HG02938 (cell line): ENCODE measurements around the gene PRTN3.
"Not testable (repeated sequence)": the region's sequence is repeated elsewhere in the genome, so short reads cannot be mapped to it uniquely, and the experiment has no call there.

ENCODE experiments used
- ATAC-seq: cut with Tn5 transposase; IDR thresholded peaks from one replicate; pipeline ENCODE4 v1.9.1; 2021; ENCODE audit warnings: mild to moderate bottlenecking, moderate library complexity; ENCODE audit not compliant: unreplicated experiment

The PRTN3 gene

GRCh38 chr19:877992-878660, 37.3 kb downstream of the PRTN3 start:
- ATAC-seq = not testable (repeated sequence)

DNA sequence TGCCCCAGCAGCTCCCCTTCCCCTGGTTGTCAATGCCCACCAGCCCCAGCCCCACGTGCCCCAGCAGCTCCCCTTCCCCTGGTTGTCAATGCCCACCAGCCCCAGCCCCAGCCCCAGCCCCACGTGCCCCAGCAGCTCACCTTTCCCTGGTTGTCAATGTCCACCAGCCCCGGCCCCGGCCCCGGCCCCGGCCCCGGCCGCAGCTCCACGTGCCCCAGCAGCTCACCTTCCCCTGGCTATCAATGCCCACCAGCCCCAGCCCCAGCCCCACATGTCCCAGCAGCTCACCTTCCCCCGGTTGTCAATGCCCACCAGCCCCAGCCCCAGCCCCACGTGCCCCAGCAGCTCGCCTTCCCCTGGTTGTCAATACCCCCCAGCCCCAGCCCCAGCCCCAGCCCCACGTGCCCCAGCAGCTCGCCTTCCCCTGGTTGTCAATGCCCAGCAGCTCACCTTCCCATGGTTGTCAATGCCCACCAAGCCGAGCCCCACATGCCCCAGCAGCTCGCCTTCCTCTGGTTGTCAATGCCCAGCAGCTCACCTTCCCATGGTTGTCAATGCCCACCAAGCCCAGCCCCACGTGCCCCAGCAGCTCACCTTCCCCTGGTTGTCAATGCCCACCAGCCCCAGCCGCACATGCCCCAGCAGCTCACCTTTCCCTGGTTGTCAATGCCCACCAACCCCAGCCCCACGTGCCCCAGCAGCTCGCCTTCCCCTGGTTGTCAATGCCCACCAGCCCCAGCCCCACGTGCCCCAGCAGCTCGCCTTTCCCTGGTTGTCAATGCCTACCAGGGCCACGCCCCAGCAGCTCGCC, 38.2 kb downstream of the PRTN3 start:
- ATAC-seq = not testable (repeated sequence)

GRCh38 chr19:879711-880438, 39.1 kb downstream of the PRTN3 start:
- no peak for ATAC-seq

GRCh38 chr19:881385-882071, 40.7 kb downstream of the PRTN3 start:
- ATAC-seq = no peak

DNA sequence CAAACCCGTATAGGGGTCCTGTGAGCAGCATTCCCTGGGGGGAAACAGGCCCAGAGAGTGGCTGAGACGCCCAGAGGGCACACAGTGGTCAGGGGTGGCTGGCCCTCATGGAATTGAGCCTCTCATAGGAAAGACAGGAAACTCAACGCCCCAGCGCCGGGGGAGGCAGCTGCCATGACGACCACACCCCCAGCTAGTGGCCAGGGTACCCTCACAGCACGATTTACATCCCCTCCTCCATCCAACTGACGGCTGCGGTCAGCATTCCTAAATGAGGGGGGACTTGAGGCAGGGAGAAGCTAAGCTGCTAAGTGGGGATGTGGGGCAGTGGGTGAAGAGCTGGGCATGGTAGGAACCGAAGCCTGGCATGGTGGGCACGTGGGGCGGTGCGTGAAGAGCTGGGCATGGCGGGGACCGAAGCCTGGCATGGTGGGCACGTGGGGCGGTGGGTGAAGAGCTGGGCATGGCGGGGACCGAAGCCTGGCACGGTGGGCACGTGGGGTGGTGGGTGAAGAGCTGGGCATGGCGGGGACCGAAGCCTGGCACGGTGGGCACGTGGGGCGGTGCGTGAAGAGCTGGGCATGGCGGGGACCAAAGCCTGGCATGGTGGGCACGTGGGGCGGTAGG, 42.2 kb downstream of the PRTN3 start:
- no peak for ATAC-seq

DNA sequence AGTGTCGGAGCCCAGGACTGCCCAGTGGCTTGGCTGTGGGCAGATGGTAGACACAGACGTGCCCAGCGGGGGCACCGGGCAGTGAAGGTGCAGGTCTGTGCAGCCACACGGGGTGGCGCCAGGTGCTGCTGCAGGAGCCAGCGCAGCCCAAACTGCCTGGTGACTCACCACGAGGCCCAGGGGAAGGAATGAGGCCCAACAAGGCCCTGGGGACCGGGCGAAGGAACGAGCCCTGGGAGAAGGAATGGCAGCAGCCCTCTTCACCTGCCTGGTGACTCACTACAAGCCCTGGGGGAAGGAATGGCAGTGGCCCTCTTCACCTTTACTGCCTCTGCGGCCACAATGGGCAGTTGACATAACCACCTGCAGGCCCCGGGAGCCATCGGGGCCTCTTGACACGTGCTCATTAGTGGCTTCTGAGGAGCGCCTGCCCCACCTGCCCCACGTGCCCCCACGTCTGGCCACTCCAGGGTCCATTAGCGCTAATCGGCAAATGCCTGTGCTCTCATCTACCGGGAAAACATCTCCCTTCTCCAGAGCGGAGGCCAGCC, 42.9 kb downstream of the PRTN3 start:
- ATAC-seq = no peak

DNA sequence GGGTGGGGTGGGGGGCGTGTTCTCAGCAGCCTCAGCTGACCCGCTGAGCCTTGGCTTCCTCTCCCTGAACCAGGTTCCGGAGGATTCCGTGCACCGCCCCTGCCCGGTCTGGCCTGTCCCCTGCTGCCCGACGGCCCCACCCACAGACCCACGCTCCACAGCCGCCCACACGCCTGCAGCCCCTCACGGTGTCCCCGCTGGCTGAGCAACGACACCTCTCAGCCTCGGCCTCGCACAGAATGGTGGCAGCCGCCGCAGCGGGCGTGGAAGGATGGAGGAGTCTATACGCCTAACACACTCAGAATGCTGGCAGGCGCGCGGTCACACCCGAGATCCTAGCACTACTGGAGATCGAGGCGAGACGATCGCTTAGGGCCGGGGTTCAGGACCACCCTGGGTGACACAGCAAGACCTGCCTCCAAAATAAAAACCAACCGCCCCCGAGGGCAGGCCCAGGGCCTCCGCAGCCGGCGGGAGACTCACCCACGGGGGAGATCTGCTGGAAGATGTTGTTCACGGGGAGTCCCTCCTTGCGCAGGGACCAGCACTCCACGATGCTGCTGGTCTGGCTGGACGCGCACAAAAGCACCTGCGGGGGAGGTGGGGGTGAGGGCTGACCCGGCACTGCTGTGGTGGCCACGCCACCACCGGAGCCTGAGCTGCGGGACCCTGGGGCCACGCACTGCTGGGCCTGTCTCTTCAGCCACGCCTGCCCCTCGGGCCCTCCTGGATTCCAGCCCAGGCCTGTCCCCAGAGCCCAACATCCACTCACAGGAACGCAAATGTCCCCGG, 43.8 kb downstream of the PRTN3 start:
- ATAC-seq = no peak

GRCh38 chr19:885536-886224, 44.9 kb downstream of the PRTN3 start:
- ATAC-seq = no peak

DNA sequence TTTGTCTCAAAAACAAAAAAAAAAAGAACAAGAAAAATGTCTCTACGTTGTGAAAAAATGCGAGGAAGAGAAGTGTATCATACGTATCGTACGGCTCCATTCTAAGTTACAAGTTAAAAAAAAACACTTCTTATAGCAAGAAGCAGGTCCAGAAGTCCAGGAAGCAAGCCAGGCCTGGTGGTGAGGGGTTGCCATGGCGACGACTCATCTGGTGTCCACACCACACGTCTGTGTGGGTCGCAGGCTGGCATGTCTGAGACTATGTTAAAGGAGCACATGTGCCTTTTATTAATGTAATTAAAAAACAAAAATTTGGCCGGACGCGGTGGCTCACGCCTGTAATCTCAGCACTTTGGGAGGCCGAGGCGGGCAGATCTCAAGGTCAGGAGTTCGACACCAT, 46.3 kb downstream of the PRTN3 start:
- ATAC-seq = no peak

GRCh38 chr19:887599-887998, 46.8 kb downstream of the PRTN3 start:
- no peak for ATAC-seq

GRCh38 chr19:888581-889385, 48.0 kb downstream of the PRTN3 start:
- ATAC-seq = no peak

DNA sequence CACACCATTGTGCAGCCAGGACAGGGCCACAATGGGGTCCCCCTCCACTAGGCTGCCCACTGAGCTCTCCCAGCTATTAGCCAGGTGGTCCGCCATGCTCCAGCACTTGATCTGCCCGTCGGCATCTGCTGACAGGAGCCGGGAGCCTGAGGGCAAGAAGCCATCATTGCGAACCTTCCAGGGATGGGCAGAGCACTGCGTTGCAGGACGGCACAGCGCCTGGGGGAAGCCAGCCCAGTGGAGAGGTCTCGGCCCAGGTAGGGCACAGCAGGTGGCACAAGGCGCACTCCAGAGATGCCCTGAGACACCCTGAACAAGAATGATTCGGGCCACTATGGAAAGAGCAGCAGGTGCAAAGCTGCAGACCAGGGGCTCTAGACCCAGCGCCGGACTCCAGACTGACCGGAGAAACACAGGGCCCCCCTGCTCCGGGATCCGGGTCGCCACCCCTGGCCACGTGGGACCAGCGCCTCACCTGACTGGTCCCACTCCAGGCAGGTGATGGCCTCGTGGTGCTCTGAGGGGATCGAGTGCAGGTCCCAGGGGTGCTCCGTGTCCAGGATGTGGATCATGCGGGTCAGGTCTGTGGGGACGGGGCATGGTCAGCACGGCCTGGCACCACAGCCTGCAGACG, 49.0 kb downstream of the PRTN3 start:
- ATAC-seq = no peak

GRCh38 chr19:890831-891230, 50.0 kb downstream of the PRTN3 start:
- no peak for ATAC-seq

- ATAC-seq = not testable (repeated sequence)
Observed at GRCh38 chr19:891421-892200, 50.8 kb downstream of the PRTN3 start.

DNA sequence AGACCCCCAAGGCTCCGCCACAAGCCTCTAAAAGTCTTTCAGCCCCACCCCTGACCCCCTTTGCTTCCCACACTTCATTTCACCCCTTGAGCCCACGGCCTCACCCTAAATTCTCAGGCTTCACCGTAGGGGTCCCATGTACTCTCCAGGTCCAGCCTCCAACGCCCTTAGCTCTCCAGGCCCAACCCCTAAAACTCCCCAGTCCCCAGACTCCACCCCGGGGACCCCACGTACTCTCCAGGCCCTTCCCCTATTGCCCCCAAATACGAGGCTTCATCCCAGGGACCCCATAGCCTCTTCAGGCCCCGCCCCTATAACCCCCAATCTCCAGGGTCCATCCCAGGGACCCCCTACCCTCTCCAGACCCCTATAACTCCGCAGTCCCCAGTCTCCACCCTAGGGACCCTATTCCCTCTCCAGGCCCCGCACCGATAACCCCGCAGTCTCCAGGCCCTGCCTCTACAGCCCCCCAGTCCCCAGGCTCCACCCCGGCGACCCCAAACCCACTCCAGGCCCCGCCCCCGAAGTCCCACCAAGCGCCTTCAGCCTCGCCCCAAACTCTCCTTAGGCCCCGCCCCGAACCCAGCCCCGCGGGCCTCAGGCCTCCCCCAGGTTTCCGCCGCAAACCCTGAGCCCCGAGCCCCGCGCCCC, 51.6 kb downstream of the PRTN3 start:
- no peak for ATAC-seq

- peak; percentile 68 for ATAC-seq
Observed at GRCh38 chr19:892894-893689, 52.3 kb downstream of the PRTN3 start, which contains the start of the genes MED16 and RNU6-9. Gene MED16 (minus strand): TSS chr19:893187. CDS start chr19:891131, 2,056 bp downstream. Gene RNU6-9 (plus strand): TSS chr19:893484.
